SIG-M5 treated with dmso at 0.1 percent for 504 hours (cell line): ENCODE measurements around the gene PHAX.
A peak's percentile ranks its signal among the peaks of the same experiment; 100 is the strongest.
"Not testable (repeated sequence)": the region's sequence is repeated elsewhere in the genome, so short reads cannot be mapped to it uniquely, and the experiment has no call there.

Experiments
- DNase-seq: peaks from one replicate; lab custom pipeline; 2025; ENCODE audit not compliant: unreplicated experiment; lab: John Stamatoyannopoulos, UW

The PHAX gene

DNA sequence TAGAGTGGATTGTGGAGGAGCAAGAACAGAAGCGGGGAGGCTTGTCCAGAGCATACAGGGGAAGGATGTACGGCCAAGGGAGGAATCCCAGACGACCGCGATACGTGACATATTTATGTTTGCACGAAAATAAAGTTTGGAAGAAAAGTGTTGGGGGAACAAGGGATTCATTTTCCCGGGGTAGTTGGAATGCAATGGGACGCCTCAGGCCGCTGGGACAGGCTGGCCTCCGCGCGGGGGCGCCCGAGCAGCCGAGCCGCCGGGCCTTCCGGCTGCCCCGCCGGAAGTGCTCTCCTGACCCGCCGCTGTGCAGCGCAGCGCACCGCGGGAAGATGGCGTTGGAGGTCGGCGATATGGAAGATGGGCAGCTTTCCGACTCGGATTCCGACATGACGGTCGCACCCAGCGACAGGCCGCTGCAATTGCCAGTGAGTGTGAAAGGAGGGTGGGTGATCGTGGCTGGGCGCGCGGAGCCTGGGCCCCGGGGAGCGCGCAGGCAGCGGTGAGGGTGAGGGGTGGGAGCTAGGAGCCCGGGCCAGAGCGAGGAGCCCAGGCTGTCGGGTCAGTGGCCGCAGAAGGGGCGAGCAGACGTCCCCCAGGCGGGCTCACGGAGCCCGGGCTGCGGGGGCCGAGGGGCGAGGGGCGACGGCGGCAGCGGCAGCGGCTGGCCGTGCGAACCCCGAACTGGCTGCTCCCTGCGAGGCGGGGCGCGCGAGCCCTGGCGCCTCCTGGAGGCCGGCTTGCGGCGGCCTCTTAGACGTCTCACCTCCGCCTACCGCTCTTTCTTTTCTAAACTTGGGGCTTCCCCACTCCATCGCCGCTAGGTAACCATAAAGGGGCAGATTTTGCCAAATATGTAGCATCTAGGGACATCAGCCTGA, at the start of gene PHAX:
PHAX (plus strand) TSS at position 317 of the 881 bp plus-strand sequence; CDS start at position 333, 16 bp downstream.
- peak; percentile 77 for DNase-seq

- DNase-seq = no peak
Observed at GRCh38 chr5:126552614-126553013, 48.1 kb upstream of the PHAX start.

DNA sequence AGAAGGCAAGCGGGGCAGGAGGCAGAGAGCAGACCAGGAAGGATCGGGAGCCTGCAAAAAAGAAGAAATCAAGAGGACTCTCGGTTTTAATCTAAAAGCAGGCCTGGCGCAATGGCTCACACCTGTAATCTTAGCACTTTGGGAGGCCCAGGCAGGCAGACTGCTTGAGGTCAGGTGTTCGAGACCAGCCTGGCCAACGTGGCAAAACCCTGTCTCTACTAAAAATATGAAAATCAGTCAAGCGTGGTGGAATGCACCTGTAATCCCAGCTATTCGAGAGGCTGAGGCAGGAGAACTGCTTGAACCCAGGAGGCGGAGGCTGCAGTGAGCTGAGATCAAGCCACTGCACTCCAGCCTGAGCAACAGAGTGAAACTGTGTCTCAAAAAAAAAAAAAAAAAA, 45.6 kb upstream of the PHAX start:
- not testable (repeated sequence) for DNase-seq

DNA sequence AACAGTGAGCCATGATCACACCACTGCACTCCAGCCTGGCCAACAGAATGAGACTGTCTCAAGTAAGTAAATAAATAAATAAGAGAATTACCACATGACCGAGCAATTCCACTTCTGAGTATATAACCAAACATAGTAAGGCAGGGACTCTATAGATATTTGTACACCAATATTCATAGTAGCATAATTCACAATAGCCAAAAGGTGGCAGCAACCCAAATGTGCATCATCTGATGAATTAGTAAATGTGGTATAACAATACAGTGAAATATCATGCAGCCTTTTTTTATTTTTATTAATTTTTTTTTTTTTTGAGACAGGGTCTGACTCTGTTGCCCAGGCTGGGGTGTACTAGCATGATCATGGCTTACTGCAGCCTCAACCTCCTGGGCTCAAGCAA, 38.8 kb upstream of the PHAX start:
- no peak for DNase-seq

DNA sequence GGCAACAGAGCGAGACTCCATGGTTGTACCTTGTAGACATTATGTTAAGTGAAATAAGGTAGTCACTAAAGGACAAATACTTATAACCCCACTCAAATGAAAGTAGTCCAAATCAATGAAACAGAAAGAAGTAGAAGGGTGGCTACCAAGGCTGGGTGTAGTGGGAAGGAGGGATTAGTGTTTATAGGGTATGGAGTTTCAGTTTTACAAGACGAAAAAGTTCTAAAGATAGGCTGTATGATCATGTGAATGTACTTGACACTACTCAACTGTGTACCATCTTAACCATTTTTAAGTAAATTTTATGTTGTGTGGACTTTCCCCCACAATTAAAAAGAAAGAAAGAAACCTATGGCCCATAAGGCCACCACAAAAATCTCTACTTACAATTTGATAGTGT, 37.9 kb upstream of the PHAX start:
- no peak for DNase-seq

- DNase-seq = no peak
Observed at GRCh38 chr5:126568206-126568755, 32.5 kb upstream of the PHAX start.

DNA sequence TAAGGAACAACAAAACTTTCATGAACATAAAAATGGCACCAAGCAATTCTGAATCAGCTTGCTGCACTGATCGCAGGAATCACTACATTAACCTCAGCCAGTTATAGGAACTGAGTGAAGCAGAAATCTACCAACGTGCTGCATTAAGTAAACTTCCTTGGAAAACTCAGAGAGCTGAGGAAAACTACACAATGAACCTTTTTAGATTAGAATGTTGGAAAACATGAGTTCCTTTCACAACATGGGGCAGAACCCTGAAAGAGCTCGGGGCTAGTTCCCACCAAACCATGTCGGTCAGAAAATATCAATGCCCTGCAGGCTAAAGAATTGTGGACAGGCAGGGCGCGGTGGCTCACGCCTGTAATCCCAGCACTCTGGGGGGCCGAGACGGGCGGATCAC, 25.1 kb upstream of the PHAX start:
- no peak for DNase-seq

DNA sequence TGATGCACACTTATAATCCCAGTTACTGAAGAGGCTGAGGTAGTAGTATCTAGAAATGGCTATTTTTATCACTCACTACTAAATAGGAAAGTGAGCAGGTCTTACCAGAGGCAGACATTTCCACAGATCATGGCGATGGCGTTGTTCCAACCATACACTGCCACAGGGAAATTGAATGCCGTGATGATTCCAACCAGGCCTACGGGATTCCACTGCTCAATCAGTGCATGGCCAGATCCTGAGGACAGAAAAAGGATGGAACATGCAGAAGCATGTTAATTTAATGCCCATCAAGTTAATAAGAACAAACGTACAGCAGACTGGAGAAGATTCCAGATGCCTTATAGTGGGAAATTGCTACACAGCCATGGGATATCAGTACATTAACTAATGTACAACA, 23.8 kb upstream of the PHAX start:
- no peak for DNase-seq

DNA sequence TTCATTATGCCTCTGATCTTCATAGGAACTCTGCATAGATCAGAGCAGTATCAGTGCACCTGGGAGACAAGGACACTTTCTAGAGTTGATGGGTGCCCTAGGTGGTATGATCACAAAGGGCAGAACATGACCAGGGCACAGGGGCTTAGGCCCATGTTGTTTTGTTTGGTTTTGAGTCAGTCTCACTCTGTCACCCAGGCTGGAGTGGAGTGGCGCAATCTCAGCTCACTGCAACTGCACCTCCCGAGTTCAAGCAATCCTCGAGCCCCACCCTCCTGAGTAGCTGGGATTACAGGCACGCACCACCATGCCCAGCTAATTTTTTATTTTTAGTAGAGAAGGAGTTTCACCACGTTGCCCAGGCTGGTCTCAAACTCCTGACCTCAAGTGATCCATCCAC, 23.3 kb upstream of the PHAX start:
- DNase-seq = no peak

- no peak for DNase-seq
Observed at GRCh38 chr5:126579716-126580115, 21.0 kb upstream of the PHAX start.

- DNase-seq = no peak
Observed at GRCh38 chr5:126583761-126584160, 17.0 kb upstream of the PHAX start.

DNA sequence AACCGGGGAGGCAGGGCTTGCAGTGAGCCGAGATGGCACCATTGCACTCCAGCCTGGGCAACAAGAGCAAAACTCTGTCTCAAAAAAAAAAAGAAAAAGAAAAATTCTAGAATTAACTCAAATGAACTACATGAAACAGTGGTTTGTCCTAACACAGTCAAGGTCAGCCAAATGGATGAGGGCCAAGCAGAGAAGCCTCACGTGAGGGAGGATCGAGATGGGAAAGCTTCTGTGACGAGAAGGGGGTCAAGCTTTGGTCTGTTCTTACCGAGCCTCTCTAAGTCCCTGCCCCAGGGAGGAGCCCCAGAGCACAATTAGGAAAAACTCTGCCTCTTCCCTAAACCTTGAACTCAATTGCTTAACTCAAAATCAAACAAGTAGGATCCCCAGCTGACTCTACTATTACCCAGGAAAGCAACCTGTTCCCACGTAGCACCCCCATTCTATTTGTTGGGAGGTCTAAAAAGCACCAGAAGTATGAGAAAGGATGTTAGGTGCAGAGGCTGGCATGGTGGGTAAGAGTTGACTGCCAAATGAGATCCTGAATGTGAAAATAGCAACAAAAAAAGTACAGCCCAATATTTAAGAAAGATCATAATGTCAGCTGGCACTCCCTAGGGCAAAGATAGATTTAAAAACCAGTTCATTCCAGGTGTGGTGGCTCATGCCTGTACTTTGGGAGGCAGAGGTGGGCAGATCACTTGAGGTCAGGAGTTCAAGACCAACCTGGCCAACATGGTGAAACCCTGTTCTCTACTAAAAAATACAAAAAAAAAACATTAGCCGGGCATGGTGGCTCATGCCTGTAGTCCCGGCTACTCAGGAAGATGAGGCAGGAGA, 13.0 kb upstream of the PHAX start:
- no peak for DNase-seq

DNA sequence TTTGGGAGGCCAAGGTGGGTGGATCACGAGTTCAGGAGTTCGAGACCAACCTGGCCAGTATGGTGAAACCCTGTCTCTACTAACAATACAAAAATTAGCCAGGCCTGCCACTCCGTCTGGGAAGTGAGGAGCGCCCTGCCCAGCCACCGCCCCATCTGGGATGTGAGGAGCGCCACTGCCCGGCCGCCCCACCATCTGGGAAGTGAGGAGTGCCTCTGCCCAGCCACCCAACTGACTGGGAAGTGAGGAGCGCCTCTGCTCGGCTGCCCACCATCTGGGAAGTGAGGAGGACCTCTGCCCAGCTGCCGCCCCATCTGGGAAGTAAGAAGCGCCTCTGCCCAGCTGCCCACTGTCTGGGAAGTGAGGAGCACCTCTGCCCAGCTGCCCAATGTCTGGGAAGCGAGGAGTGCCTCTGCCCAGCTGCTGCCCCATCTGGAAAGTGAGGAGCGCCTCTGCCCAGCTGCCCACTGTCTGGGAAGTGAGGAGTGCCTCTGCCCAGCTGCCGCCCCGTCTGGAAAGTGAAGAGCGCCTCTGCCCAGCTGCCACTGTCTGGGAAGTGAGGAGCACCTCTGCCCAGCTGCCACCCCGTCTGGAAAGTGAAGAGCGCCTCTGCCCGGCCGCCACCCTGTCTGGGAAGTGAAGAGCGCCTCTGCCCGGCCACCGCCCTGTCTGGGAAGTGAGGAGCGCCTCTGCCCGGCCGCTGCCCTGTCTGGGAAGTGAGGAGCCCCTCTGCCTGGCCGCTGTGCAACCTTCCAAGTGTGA, 11.0 kb upstream of the PHAX start:
- no peak for DNase-seq

DNA sequence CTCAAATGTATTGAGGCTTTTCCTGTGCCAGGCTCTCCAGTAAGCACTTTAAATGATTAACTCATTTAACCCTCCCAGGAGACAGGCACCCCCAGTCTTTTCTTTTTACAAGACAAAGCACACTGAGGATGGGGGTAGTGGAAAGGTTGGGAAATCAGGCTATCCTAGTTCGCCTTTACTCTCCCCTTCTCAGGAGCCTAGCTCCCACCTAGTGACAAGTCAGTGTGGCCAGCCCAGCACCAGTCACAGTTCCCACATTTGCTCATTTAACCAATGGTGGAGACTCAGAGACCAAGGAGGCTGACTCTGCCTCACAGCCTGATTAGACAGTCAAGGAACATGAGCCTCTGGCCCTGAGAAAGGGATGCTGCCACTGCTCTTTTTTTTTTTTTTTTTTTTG, 9.2 kb upstream of the PHAX start:
- DNase-seq = no peak

DNA sequence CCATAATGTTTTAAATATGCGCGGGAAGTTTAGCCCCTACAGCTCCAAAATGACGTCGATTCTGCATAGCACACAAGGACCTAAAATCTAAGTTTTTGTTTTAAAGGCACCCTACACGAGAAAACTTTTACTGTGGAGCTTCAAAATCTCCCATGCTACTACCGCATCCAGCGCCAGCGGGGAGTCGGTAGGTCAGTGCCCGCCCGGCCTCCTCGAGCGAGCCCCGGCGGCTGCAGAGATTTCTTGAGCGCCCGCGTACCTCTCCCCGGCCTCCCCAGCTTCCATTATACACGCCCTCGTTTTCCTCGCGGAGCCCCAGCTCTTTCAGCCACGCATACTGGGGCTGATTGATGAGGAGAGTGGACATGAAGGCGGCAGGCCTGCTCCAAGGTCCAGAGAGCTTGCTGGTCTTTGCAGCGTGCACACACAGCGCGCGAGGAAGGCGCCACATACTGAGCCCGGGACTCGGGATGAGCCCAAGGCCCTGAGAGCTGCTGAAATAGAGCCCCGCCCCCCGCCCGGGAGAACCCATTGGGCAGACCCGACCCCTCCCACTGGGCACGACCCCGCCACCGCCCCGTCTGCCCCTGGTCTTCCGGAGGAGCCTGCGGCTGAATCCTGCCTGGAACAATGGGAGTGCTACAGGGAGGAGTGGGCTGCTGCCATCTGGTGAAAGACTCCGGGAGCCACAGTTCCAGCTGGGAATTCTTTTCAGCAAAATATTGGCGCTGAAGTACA, 5.8 kb upstream of the PHAX start, which contains the start of gene ALDH7A1:
ALDH7A1 (minus strand) TSS at position 472 of the 738 bp plus-strand sequence; CDS start at position 451, 21 bp downstream.
- DNase-seq = peak; percentile 18

DNA sequence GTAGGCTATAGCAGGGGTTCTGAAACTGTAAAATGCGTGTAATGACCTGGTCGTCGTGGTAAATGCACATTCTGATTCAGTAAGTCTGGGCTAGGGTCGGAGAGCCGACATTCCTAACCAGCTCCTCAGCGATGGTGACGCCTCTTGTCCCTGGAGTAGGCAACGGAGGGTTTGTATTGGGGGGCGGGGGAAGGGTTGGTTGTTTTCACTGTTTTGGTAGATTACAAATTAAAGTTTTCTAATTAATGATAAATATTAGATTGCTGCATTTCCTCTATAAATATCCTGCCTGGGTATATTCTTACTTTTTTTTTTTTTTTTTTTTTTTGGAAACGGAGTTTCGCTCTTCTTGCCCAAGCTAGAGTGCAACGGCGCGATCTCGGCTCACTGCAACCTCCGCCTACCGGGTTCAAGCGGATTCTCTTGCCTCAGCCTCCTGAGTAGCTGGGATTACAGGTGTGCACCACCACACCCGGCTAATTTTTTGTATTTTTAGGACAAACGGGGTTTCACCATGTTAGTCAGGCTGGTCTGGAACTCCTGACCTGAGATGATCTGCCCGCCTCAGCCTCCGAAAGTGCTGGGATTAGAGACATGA, 5.2 kb upstream of the PHAX start:
- DNase-seq = no peak

DNA sequence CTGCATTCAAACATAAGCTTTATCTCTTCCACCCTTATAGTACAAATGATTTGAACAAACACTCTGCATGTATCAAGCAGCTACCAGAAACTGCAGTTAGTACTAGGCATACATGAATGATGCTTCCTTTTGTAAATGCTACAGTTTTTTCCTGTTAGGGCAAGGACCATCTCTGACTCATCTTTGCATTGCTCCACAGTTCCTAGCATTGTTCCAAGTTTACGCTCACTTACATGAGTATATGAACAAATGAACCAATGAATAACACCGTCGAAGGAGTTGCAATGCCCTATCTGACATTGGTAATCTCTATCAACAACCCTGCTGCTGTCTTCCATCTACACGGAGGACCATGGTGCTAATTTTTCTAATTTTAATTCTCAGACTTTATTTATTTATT, 3.6 kb upstream of the PHAX start:
- peak; percentile 13 for DNase-seq

DNA sequence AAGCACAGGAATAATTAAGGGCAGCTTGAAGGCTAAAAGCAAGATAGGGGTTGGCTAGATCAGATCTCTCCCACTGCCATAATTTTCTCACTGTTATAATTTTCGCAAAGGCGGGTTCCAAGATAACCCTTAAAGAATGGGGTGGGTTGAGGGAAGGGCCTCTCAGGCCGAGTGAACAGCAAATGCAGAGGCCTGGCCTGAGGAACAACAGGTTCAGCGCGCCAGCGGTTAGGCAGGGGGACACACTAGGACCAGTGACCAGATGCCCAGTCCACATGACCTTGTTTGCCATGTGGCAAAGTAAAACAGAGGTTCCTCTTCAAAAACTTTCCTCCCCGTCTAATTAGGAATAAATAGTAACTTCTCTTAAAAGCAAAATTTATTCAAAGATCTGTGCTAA, 1.2 kb upstream of the PHAX start:
- DNase-seq = no peak

GRCh38 chr5:126599971-126600630, 646 bp upstream of the PHAX start:
- peak; percentile 17 for DNase-seq
